HepG2 (cell line): ENCODE results near the gene ZBED1.

Experiments
- ARNT2 ChIP-seq: sonication (generic); formaldehyde crosslinking; IDR thresholded peaks from 2 replicates; pipeline ENCODE4 v1.8.0; 2022; ENCODE audit warnings: mild to moderate bottlenecking, low read depth, missing genetic modification reagents, moderate library complexity
- ATM ChIP-seq: fragments of 450-650 bp; IDR thresholded peaks from 2 replicates; pipeline ENCODE4 v1.7.1; 2017; ENCODE audit warnings: mild to moderate bottlenecking, borderline replicate concordance
- HCFC1 ChIP-seq: fragments of 150-350 bp; IDR thresholded peaks from 2 replicates; pipeline ENCODE4 v1.6.1; 2014; ENCODE audit warnings: low read depth, low read length
- HDAC1 ChIP-seq: sonication (generic); formaldehyde crosslinking; IDR thresholded peaks from 2 replicates; pipeline ENCODE4 v1.5.1; 2020; ENCODE audit warnings: mild to moderate bottlenecking, missing genetic modification reagents
- HNF4G ChIP-seq, 2 experiments: sonication (generic) in 1 of 2; formaldehyde crosslinking in 1 of 2; IDR thresholded peaks; 2 replicates each; pipeline versions ENCODE4 v1.4.0 to v1.6.1; 2011 to 2020; ENCODE audit warnings: borderline replicate concordance in 2 of 2, low read depth in 2 of 2, mild to moderate bottlenecking in 2 of 2, low read length in 1 of 2, missing genetic modification reagents in 1 of 2, moderate library complexity in 1 of 2
- KDM4B ChIP-seq: sonication (generic); formaldehyde crosslinking; IDR thresholded peaks from 2 replicates; pipeline ENCODE4 v1.4.0; 2020; ENCODE audit warnings: missing genetic modification reagents
- RXRA ChIP-seq: sonication (generic); formaldehyde crosslinking; IDR thresholded peaks from 2 replicates; pipeline ENCODE4 v1.5.1; 2020; ENCODE audit warnings: missing genetic modification reagents
- SMC3 ChIP-seq: IDR thresholded peaks from 2 replicates; pipeline ENCODE4 v1.6.1; 2011; ENCODE audit warnings: low read length, improper control_type of control experiment
- ZNF256 ChIP-seq: sonication (generic); formaldehyde crosslinking; conservative IDR thresholded peaks from 2 replicates; pipeline ENCODE4 v1.4.0; 2020; ENCODE audit warnings: missing genetic modification reagents

DNA sequence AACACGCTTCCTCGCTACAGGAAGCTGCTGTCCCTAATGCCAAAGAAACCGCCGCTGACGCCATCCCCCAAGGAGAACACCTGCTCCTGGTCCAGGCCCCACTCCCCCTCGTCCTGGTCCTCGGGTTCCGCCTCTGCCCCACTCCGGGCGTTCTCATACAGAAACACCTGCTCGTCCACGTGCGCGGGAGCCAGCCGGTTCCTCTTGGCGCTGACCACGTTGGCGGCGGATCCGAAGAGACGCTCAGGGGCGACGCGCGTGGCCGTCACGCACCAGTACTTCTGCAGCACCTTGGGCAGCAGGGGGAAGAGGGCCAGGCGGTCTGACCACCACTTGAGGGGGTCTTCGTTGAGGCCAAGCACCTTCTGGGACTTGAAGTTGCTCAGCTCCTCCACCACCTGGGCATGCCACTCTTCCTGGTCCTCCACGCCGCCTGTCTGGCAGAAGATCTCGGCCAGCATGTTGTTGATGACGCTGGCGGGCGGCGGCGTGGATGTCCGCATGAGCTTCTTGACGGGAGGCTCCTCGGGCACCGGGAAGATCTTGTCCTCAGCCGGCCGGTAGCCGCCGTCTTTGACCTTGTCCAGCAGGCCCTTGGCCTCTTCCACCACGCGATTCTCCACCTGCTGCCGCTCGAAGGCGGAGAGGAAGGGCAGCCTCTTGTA lies 12.0 kb downstream of the ZBED1 start:
- TF ChIP-seq RXRA (CRISPR knock-in tag) (no peak), ZNF256 (CRISPR knock-in tag) (no peak), HNF4G (IDR thresholded peaks at IDR 0.05; ENCODE audit: borderline replicate concordance, low read depth, low read length) (no peak), HNF4G (CRISPR knock-in tag; IDR thresholded peaks at IDR 0.05; ENCODE audit: borderline replicate concordance, low read depth) (no peak), HDAC1 (CRISPR knock-in tag) (no peak), ATM (no peak), SMC3 (no peak), ARNT2 (CRISPR knock-in tag) (no peak), HCFC1 (no peak), KDM4B (CRISPR knock-in tag) (no peak)
